ENCODE measurements around the gene RNF135. TPM values are rescaled to one million over a fixed set of nuclear protein-coding genes. Genes with fewer than 3 reads are reported as not detected.

The RNF135 gene
- total RNA-seq, 1 experiment from 2014 or later, result 8.0 TPM

GRCh38 chr17:30939051-30939689, 31.7 kb upstream of the RNF135 start:
- H3K9me3 ChIP-seq (ENCODE audit: control insufficient read depth, low read depth, low read length), result no peaks in the 10 kb centered on the region
- no peaks in the 10 kb centered on the region for H3K79me1 ChIP-seq (ENCODE audit: insufficient read depth, low read depth, low read length, poor library complexity, severe bottlenecking)
- H3K4me2 ChIP-seq (ENCODE audit: insufficient read depth, insufficient read length, low read length), result no peak overlapping the region
- Mint-ChIP-seq H3K9me3 (no peaks in the 10 kb centered on the region), H3K36me3 (ENCODE audit: insufficient read depth in 1 of 3, low read depth in 3 of 3) (no peaks in the 10 kb centered on the region), H3K27me3 (ENCODE audit: low read depth) (no peaks in the 10 kb centered on the region), H3K4me1 (no peaks in the 10 kb centered on the region), H3K27ac (no peak overlapping the region), H3K4me3 (no peak overlapping the region)
- no peak overlapping the region for H3K56ac ChIP-seq (ENCODE audit: insufficient read length, low read depth, low read length)
- H3K27me3 ChIP-seq (ENCODE audit: insufficient read depth, low read length), result no peaks in the 10 kb centered on the region
- H4K91ac ChIP-seq (ENCODE audit: insufficient read length, low read depth, low read length), result no peak overlapping the region
- H4K8ac ChIP-seq (replicated peaks; ENCODE audit: insufficient read length, low read depth, low read length), result no peak overlapping the region
- no peaks in the 10 kb centered on the region for H3K23me2 ChIP-seq (ENCODE audit: insufficient read length, low read depth, low read length, poor library complexity, severe bottlenecking)
- no peak overlapping the region for H2BK12ac ChIP-seq (ENCODE audit: insufficient read length, low read depth, low read length)
- no peaks in the 10 kb centered on the region for H4K20me1 ChIP-seq (ENCODE audit: control insufficient read depth, insufficient read depth, insufficient read length)
- no peak overlapping the region for H3K14ac ChIP-seq (ENCODE audit: insufficient read depth, low read length)
- no peaks in the 10 kb centered on the region for H3K4me1 ChIP-seq (ENCODE audit: insufficient read depth, low read length)
- no peak overlapping the region for H2BK120ac ChIP-seq (ENCODE audit: low read depth, low read length, poor library complexity, severe bottlenecking)
- H2BK20ac ChIP-seq (ENCODE audit: low read depth, low read length, poor library complexity, severe bottlenecking), result no peak overlapping the region
- H2AFZ ChIP-seq (ENCODE audit: low read length), result no peak overlapping the region
- H3K4ac ChIP-seq (ENCODE audit: low read depth, low read length), result no peak overlapping the region
- H2BK5ac ChIP-seq (ENCODE audit: insufficient read length, low read length), result no peak overlapping the region
- H3K23ac ChIP-seq (ENCODE audit: insufficient read length, low read depth, low read length), result no peak overlapping the region
- no CpG with 5 or more reads among the region's 13 CpGs for WGBS (ENCODE audit: extremely low coverage, insufficient read length, low lambda C conversion rate)
- H3K9ac ChIP-seq (ENCODE audit: extremely low read depth, insufficient read length, low read length), result no peak overlapping the region
- no peak overlapping the region for H3K18ac ChIP-seq (ENCODE audit: insufficient read length, low read depth, low read length)
- no peaks in the 10 kb centered on the region for H3K79me2 ChIP-seq (ENCODE audit: insufficient read depth, low read length)
- no peak overlapping the region for H2BK15ac ChIP-seq (ENCODE audit: low read depth, low read length)
- DNase-seq, result no peak
- no peak overlapping the region for H2AK5ac ChIP-seq (ENCODE audit: insufficient read length, low read length)
- H3T11ph ChIP-seq (ENCODE audit: low read length), result no peak overlapping the region
- TF ChIP-seq CTCF (conservative IDR thresholded peaks at IDR 0.05), result no peak
- no peak overlapping the region for H3K27ac ChIP-seq (ENCODE audit: insufficient read length, low read depth, low read length)
- no peak overlapping the region for H4K5ac ChIP-seq (ENCODE audit: insufficient read length, low read depth, low read length)
